NOMO-1 treated with dmso at 0.1 percent for 144 hours (cell line): Measurements from ENCODE around the gene CPSF2.
A peak's percentile ranks its signal among the peaks of the same experiment; 100 is the strongest.

Source experiments
- DNase-seq: peaks from one replicate; lab custom pipeline; 2025; ENCODE audit not compliant: unreplicated experiment; lab: John Stamatoyannopoulos, UW

CPSF2 gene

DNA sequence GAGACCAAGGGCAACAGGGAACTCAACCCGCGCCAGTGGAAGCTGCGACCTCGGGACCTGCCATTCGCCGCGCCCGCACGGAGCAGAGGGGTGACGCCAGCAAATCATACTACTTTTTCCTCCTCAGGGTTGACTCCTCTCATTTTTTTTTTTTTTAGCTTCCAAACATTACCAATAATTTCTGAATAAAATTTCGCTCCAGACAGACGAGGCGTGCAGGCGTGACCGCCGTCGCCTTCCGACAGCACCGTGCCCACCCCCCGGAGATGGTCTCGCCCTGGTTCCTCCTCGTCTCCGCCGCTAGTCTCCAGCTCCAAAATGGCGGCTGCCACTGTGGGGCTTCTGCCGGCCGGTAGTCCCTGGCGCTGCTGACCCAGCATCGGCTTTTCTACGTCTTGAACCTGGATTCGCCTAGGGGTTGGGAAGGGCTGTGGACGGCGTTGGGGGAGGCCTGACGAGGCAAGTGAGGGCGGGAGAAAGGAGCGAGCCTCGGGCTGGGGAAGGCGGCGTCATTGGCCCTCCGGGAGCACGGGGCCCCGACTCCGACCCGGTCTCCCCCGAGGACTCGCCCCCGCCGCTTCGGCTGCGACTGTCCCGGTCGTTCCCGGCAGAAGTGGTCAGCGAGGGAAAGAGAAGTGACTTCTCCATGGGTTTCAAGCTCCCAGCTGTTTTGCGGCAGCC, at the start of gene CPSF2, which contains the start of gene NDUFB1:
CPSF2 (plus strand) TSS at position 300 of the 681 bp plus-strand sequence. CDS start 9,016 bp downstream, outside the sequence.
NDUFB1 (minus strand) TSS at position 37 of the 681 bp plus-strand sequence. CDS start 4,069 bp downstream, outside the sequence.
- peak; percentile 88 for DNase-seq

- DNase-seq: peak; percentile 63
These were observed 47.2 kb upstream of the CPSF2 start for GRCh38 chr14:92074555-92074954.

DNA sequence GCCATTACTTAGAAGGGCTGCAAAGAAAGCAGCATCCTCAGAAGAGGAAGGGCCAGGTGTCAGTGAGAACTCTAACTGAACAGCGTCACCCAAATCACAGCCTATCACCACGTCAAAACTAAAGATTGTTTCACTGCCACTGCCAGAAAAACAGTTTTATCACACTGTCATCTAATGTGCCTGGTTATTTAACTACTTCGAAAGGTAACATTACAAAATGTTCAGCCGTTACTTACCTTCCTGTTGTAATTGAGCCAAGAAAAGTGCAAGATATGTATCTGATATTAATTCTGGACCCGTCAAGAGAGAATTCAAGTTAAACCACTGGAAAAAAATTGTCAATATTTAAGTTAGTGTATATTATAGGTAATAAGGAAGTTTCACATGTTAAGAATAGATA, 33.3 kb upstream of the CPSF2 start:
- no peak for DNase-seq

GRCh38 chr14:92093320-92093719, 28.4 kb upstream of the CPSF2 start:
- DNase-seq: no peak

DNA sequence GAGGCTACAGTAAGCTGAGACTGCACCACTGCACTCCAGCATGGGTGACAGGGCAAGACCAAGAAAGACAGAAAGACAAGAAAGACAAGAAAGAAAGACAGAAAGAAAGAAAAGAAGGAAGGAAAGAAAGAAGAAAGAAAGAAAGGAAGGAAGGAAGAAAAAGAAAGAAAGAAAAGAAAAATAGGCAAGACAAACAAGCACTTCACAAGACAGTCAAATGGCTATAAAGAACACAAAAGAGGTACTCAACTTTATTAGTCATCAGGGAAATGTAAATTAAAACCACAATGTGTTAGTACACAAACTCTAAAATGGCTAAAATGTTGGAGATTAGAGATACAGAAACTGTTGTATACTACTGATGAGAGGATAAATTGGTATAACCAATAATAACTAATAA, 22.0 kb upstream of the CPSF2 start:
- DNase-seq: no peak

DNA sequence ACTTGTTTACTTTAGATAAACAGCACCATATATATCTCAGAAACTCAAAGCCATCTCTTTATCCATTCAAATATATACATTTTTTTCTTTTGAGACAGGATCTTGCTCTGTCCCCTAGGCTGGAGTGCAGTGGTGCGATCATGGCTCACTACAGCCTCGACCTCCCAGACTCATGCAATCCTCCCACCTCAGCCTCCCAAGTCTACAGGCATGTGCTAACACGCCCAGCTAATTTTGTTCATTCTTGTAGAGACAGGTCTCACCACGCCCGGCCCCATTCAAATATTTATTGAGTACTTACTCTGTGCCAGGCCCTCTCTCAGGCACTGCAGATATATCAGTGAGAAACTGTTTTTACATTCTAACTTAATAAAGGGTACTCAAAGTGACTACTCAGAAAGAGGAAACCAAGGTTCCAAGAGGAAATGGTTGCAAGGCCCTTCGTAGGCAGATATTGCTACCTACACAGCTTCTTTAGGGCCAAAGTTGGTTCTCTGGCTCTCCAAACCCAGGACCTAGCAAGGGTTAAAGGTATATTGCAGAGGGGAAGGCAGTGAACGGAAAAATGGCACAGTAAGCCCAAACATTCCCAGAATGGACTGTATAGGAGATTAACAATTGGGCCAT, 18.3 kb upstream of the CPSF2 start:
- no peak for DNase-seq

DNA sequence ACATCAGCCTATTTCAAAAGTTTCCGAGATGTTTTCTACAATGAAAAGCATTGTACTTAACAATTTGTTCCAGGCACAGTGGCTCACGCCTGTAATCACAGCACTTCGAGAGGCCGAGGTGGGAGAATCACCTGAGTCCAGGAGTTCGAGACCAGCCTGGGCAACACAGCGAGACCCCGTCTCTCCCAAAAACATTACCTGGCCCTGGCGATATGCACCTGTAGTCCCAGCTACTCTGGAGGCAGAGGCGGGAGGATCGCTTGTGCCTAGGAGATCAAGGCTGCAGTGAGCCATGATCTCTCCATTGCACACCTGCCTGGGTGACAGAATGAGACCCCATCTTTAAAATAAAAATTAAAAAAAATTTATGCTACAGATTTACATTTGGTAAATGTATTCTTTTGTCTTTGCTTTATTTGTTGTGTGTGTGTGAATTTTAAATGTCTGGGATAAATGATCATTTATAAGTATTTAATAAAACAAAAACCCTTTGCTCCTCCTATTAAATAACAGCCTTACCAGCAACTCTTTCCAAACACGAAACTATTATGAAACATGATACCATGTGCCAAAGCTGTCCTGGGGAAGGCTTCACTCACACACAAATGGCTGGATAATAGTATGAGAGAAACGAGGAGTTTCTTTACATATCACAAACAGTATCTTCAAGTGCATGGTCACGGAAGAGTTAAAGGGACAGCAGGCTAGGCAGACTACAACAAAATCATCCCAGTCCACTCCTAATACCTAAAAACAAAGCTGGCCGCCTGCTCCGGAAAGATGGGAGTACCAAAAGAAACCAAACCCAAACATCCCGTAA, 16.5 kb upstream of the CPSF2 start:
- no peak for DNase-seq

- DNase-seq: no peak
These were observed 16.0 kb upstream of the CPSF2 start for GRCh38 chr14:92105893-92106142.

DNA sequence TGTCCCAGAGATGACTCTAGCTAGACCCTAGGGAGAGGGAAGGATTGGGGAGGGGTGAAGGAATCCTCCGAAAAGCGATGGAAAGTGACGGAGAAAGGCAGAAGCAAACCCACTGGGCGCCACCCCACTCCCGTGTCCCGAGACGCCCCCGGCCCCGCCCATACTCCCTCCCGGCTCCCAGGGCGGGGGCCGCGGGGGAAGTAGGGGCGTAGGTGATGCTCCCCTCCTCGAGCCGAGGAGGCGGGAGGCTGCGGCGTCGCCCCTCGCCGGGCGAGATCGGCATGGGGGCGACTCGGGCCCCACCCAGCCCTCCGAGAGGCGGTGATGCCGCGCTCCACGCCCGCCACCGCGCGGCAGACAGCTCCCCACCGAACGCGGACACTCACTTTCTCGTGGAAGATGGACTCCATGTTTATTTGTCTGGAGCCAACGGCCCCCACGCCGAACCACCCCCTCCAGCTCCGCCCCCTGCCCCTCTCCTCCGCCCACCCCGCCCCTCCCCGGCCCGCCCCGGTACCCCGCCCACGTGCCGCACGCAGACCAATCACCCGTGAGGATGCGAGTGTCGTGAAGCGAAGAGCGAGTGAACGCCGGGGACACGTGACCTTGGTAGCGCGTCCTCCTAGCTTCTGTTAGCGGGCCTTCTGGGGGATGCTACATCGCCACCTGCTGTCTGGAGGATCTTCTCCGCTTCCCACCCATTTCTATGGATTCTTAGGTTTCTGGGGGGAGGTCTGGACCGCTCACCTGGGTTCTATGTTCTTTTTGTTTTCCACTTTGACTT, 15.4 kb upstream of the CPSF2 start, which contains the start of gene ATXN3:
ATXN3 (minus strand) TSS at position 440 of the 784 bp plus-strand sequence; CDS start at position 410, 30 bp downstream.
- DNase-seq: peak; percentile 96

DNA sequence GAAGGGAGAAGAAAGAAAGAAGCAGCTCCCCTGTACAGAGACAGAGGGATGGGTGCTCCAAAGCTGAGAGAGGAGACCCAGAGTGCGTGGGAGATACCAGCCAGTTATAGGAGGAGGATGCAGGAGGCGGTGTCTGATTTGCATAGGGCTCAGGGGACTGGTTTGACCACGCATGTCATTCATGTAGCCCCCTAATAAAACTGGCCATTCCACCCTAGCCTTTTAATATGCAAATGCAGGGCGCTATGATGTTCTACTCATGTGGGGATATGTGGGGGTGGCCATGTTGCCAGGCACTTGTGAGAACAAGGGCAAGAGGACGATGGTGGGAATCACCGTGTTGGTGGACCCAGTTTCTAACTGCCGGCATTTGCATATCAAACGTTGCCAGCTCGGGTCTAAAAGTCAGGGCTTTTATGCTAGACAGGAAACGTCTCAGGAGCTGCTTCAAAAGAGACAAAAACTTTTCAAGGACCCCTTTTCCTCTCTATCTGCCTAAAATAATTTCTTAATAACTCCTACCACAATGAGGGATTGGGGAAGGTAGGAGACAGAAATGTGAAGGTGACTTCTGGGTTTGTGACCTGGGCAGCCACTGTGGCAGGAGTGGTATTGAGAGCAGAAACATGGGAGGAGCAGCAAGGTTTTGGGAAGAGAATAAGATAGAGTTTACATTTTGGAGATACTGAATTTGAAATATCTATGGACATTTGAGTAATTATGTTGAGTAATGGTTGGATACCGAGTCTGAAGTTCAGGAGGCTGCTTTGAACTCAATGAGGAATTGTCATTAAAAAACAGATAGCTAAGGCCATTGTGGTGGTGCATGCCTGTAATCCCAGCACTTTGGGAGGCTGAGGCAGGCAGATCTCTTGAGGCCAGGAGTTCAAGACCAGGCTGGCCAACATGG, 13.2 kb upstream of the CPSF2 start:
- DNase-seq: no peak

- DNase-seq: no peak
These were observed 12.3 kb upstream of the CPSF2 start for GRCh38 chr14:92109490-92109889.

GRCh38 chr14:92121207-92121669, 531 bp upstream of the CPSF2 start:
- DNase-seq: no peak

DNA sequence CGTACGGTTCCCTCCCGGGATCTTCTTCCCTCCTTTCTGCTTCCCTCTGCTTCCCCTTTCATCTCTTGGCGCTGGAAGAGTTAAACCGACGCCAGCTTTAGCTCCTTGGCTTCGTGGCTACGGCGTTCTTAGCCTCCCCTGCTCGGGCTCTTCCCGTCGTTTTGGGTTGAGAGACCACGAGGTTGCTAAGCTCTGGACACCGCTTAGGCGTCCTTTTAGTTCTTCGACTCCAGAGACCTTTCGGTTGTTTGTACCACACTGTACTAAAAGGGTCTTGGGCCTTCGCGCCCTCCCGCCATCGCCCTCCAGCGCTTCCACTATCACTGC, 545 bp downstream of the CPSF2 start:
- no peak for DNase-seq

GRCh38 chr14:92122761-92123160, 992 bp downstream of the CPSF2 start:
- DNase-seq: no peak

DNA sequence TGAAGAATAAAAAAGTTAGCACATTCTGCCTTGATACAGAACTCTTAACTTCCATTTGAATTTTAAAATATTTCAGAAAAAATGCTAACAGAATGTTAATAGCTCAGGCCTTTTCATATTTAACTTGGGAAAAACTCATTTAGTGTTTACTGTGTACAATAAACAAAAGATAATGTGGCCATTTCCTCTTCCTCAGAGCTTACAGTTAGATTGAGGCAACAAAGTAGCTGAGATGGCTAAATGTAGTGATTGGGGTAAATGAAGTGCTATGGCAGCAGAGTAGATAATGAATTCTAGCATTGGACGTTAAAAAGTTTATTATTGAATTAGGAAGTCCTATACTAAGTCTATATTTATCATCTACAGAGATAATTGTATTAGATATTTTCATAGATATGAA, 12.7 kb downstream of the CPSF2 start:
- DNase-seq: no peak

DNA sequence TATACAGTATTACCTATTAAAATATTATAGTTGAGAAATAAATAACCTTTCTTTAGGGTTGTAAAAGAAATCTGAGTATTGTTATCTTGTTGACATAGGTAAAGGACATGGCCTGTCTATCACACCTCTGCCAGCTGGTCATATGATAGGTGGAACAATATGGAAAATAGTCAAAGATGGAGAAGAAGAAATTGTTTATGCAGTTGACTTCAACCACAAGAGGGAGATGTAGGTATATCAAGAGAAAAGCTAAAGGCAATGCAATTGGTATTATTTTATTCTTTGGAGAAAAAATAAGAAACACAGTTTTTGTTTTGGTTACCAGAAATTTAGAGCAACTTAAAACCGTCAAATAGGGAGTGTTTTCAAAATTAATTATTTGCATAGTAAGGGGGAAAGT, 13.5 kb downstream of the CPSF2 start:
- no peak for DNase-seq

DNA sequence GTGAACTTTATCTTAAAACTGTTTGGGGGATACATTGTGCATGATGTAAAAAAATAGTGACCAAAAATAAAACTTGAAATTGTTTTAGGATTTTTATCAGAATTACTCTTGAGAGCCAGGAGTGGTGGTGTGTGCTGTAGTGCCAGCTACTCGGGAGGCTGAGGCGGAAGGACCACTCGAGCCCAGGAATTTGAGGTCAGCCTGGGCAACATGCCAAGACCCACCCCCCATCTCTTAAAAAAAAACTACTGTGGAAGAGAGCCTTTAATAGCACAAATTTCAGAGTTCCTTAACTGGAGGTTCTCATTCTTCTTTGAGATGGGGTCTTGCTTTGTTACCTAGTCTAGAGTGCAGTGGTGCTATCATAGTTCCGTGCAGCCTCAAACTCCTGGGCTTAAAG, 21.5 kb downstream of the CPSF2 start:
- no peak for DNase-seq

DNA sequence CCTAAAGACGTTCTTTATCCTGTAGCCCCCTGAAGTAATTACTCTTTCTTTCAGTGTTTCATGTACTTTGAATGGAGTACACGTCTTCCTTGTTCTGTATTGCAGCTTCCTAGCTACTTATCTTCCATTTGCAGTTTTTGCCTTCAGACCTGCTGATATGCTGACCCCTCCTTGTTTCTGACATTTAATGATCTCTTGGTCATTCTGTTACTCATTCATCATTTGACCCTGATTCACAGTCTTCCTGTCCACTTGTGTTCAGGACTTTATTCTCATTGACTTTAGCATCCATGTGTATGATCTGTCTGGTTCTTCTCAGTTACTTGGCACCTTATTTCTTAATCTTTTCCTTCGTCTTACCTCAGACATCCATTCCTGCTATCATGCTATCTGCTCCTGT, 22.2 kb downstream of the CPSF2 start:
- no peak for DNase-seq

- DNase-seq: no peak
These were observed 22.9 kb downstream of the CPSF2 start for GRCh38 chr14:92144708-92145107.

DNA sequence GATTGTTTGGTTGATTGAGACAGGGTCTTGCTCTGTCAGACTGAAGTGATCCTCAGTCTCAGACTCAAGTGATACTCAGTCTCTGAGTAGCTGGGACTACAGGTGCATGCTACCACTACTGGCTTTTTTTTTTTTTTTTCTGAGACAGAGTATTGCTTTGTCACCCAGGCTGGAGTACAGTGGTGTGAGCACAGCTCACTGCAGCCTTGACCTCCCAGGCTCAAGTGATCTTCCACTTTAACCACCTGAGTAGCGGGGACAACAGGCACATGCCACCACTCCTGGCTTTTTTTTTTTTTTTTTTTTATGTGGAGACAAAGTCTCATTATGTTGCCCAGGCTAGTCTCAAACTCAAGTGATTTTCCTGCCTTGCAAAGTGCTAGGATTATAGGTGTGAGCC, 31.8 kb downstream of the CPSF2 start:
- no peak for DNase-seq
